GM12878 (cell line): ENCODE results near the gene MIR17HG. TPM values are rescaled to one million over a fixed set of nuclear protein-coding genes. Genes with fewer than 3 reads are reported as not detected.

Source experiments
- ATAC-seq: fragments of 200-7000 bp; cut with Tn5 transposase; 3 replicates; pipeline ENCODE4 v1.9.1; 2020; ENCODE audit warnings: mild to moderate bottlenecking, moderate library complexity
- BruUV-seq: library from RNA; stranded (reverse); fragments of 400-500 nt; replicated peaks from 2 replicates; lab custom pipeline; 2021; lab: Mats Ljungman, UMichigan
- CTCF ChIA-PET: fragments of 300-600 bp; sonication (Branson Sonifier 250); formaldehyde crosslinking; extraction: SDS; loops from one replicate; lab custom pipeline; 2021; ENCODE audit warnings: inconsistent platforms; lab: Yijun Ruan, JAX
- POLR2A ChIA-PET: fragments of 350-600 bp; formaldehyde crosslinking; extraction: SDS; loops from one replicate; lab custom pipeline; 2021; ENCODE audit warnings: inconsistent platforms; lab: Charles Lee
- RAD21 ChIA-PET: fragments of 300-600 bp; sonication (Branson Sonifier 250); formaldehyde crosslinking; loops from one replicate; lab custom pipeline; 2023; ENCODE audit warnings: antibody characterized with exemption; ENCODE audit not compliant: unreplicated experiment; lab: Charles Lee
- SMC1A ChIA-PET: fragments of 300-600 bp; sonication (Branson Sonifier 250); formaldehyde crosslinking; loops from one replicate; lab custom pipeline; 2023; ENCODE audit not compliant: unreplicated experiment, uncharacterized antibody; lab: Charles Lee
- DNase-seq: peaks from one replicate; pipeline ENCODE4 v3.0.0-alpha.2; 2011; ENCODE audit warnings: low read depth, low spot score
- FAIRE-seq: peaks from 3 replicates; lab custom pipeline; 2011; peaks lifted over from hg19 to GRCh38; lab: Jason Lieb, UNC
- H2AFZ ChIP-seq: 2 replicates; pipeline ENCODE4 v1.6.0; 2011; ENCODE audit warnings: low read depth, low read length, control low read depth; ENCODE audit not compliant: control insufficient read depth
- H3K27ac ChIP-seq: 2 replicates; pipeline ENCODE4 v1.5.1; 2011; ENCODE audit warnings: control low read depth; ENCODE audit not compliant: control insufficient read depth, insufficient read depth
- H3K27me3 ChIP-seq, 2 experiments: replicated peaks in 1 of 2; 2 replicates each; pipeline versions ENCODE4 v1.6.0 to v1.6.1; 2011; ENCODE audit warnings: low read length in 1 of 2; ENCODE audit not compliant: control insufficient read depth in 2 of 2, insufficient read depth in 2 of 2
- H3K36me3 ChIP-seq, 2 experiments: 2 replicates each; pipeline ENCODE4 v1.5.1; 2011; ENCODE audit warnings: low read length in 1 of 2; ENCODE audit not compliant: control insufficient read depth in 2 of 2, insufficient read depth in 2 of 2
- H3K4me1 ChIP-seq: 2 replicates; pipeline ENCODE4 v1.6.1; 2011; ENCODE audit warnings: mild to moderate bottlenecking, low read length, moderate library complexity, mixed read lengths; ENCODE audit not compliant: control insufficient read depth, insufficient read depth
- H3K4me2 ChIP-seq: 2 replicates; pipeline ENCODE4 v1.6.0; 2011; ENCODE audit warnings: control low read depth; ENCODE audit not compliant: control insufficient read depth, insufficient read depth
- H3K4me3 ChIP-seq: fragments of 200-600 bp; sonication (generic); 2 replicates; pipeline ENCODE4 v1.5.1; 2016
- H3K79me2 ChIP-seq: 2 replicates; pipeline ENCODE4 v1.6.0; 2011; ENCODE audit warnings: low read length; ENCODE audit not compliant: control insufficient read depth, insufficient read depth
- H3K9ac ChIP-seq: 2 replicates; pipeline ENCODE4 v1.8.0; 2011; ENCODE audit warnings: low read length, control low read depth, mixed read lengths; ENCODE audit not compliant: control insufficient read depth, insufficient read depth
- H3K9me3 ChIP-seq: replicated peaks from 3 replicates; pipeline ENCODE4 v1.5.1; 2011; ENCODE audit warnings: mild to moderate bottlenecking, low read length; ENCODE audit not compliant: control insufficient read depth, insufficient read depth
- H4K20me1 ChIP-seq: 2 replicates; pipeline ENCODE4 v1.6.0; 2011; ENCODE audit not compliant: control insufficient read depth, insufficient read depth
- ATF7 ChIP-seq: fragments of 450-650 bp; IDR thresholded peaks from 2 replicates; pipeline ENCODE4 v1.6.1; 2016; ENCODE audit warnings: low read depth, mild to moderate bottlenecking
- BACH1 ChIP-seq: fragments of 450-650 bp; IDR thresholded peaks from 2 replicates; pipeline ENCODE4 v1.6.1; 2017; ENCODE audit warnings: mild to moderate bottlenecking, borderline replicate concordance
- CREB1 ChIP-seq: IDR thresholded peaks from 2 replicates; pipeline ENCODE4 v1.6.1; 2012; ENCODE audit warnings: low read depth, mild to moderate bottlenecking, inconsistent platforms
- IKZF1 ChIP-seq: fragments of 450-650 bp; conservative IDR thresholded peaks from 2 replicates; pipeline ENCODE4 v1.6.1; 2017; ENCODE audit warnings: antibody characterized with exemption, mild to moderate bottlenecking
- KAT2A ChIP-seq: conservative IDR thresholded peaks from 2 replicates; pipeline ENCODE4 v1.6.1; 2011; ENCODE audit warnings: low read depth, low read length; ENCODE audit not compliant: control insufficient read depth
- SUPT20H ChIP-seq: IDR thresholded peaks from 2 replicates; pipeline ENCODE4 v1.6.1; 2011; ENCODE audit warnings: low read depth, mild to moderate bottlenecking, low read length, moderate library complexity, borderline replicate concordance; ENCODE audit not compliant: control insufficient read depth
- TAF1 ChIP-seq: IDR thresholded peaks from 2 replicates; pipeline ENCODE4 v1.6.1; 2011; ENCODE audit warnings: mild to moderate bottlenecking, low read depth, low read length, borderline replicate concordance
- TCF7 ChIP-seq: IDR thresholded peaks from 2 replicates; pipeline ENCODE4 v1.6.1; 2014; ENCODE audit warnings: antibody characterized with exemption, borderline replicate concordance
- USF1 ChIP-seq: IDR thresholded peaks from 2 replicates; pipeline ENCODE4 v1.6.1; 2011; ENCODE audit warnings: borderline replicate concordance, low read depth, mild to moderate bottlenecking, moderate library complexity, mixed read lengths, low read length; ENCODE audit not compliant: insufficient read depth; ENCODE audit errors: extremely low read length
- YBX1 ChIP-seq: fragments of 450-650 bp; IDR thresholded peaks from 2 replicates; pipeline ENCODE4 v1.6.1; 2016; ENCODE audit warnings: antibody characterized with exemption
- ZNF217 ChIP-seq: fragments of 450-650 bp; IDR thresholded peaks from 2 replicates; pipeline ENCODE4 v1.6.1; 2017; ENCODE audit warnings: antibody characterized with exemption, mild to moderate bottlenecking
- WGBS: methylation state at CpG from one replicate; pipeline ENCODE4 v1.1.6; 2016; ENCODE audit warnings: low lambda C conversion rate; ENCODE audit not compliant: insufficient replicate concordance, insufficient coverage; ENCODE audit errors: missing lambda C conversion rate; 5-methylcytosine and 5-hydroxymethylcytosine counted together
- in situ Hi-C: fragments of 300-500 bp; cut with MboI; formaldehyde crosslinking; loops from 9 replicates; pipeline ENCODE4 v1.14.3; 2018; ENCODE audit warnings: mixed read lengths
- intact Hi-C: fragments of 100-400 bp; cut with micrococcal nuclease; formaldehyde crosslinking; loops from one replicate; pipeline ENCODE4 v1.14.2; 2022; ENCODE audit not compliant: unreplicated experiment
- polyA plus RNA-seq, 11 experiments: library from polyadenylated mRNA; depleted of rRNA in 4 of 11; unstranded in 6 of 11; stranded (reverse) in 5 of 11; fragments of >200 nt; fragmentation: Nextera tagmentation in 4 of 11; fragmentation: Illumina TruSeq in 1 of 11; extraction: Ambion mirVana in 4 of 11; extraction: Trizol in 1 of 11; gene quantifications; 1 replicate in 1 of 11; 2 replicates in 10 of 11; pipeline versions ENCODE4 v1.2.1 to v1.2.3, GENCODE V29; 2011 to 2016; ENCODE audit warnings: inconsistent platforms in 2 of 11, missing spikeins in 2 of 11, low read depth in 1 of 11
- total RNA-seq, 4 experiments: library from RNA; depleted of rRNA in 3 of 4; stranded (reverse); fragments of >200 nt in 3 of 4; fragmentation: Illumina TruSeq in 1 of 4; extraction: Trizol in 1 of 4; gene quantifications; 2 replicates each; pipeline versions ENCODE4 v1.2.1 to v1.2.3, GENCODE V29; 2013 to 2021
- TF ChIP-seq, protein P1 (sequence below): IDR thresholded peaks from 2 replicates; pipeline ENCODE4 v1.6.1; 2011; ENCODE audit warnings: borderline replicate concordance, low read depth, mild to moderate bottlenecking, moderate library complexity, low read length; ENCODE audit not compliant: insufficient read depth, poor library complexity, severe bottlenecking
- TF ChIP-seq, protein P2 (sequence below): IDR thresholded peaks from 2 replicates; pipeline ENCODE4 v1.6.1; 2012; ENCODE audit warnings: low read depth, low read length, improper control_type of control experiment
- TF ChIP-seq, protein P3 (sequence below): fragments of 450-650 bp; formaldehyde crosslinking; IDR thresholded peaks from 2 replicates; pipeline ENCODE4 v1.4.0; 2020; ENCODE audit warnings: mild to moderate bottlenecking, moderate library complexity

Gene MIR17HG
- total and polyA plus RNA-seq, 10 of the 15 experiments (the other 5 are each of a cell fraction or from before 2014, with no cell fraction given): 4.4 to 37.7 (median 15.1) TPM

- peaks cover 10% of the 10 kb centered on the region; the same call in 1 of the 2 replicates for H3K4me1 ChIP-seq
- intact Hi-C loops (loop anchor here (2.0 kb wide), 1 partner anchor 17 kb away; no protein-coding TSS in a partner anchor), in situ Hi-C loops (no loop called here)
- peak overlapping the region; percentile 86 for H3K27ac ChIP-seq
- ChIA-PET RAD21 (interaction anchor here (3.4 kb wide), 1 partner anchor 34 kb away, joined by 60 read pairs; no protein-coding TSS in a partner anchor), POLR2A (interaction anchor here (3.2 kb wide), 1 partner anchor 17 kb away, joined by 15 read pairs; no protein-coding TSS in a partner anchor), SMC1A (interaction anchor here (3.2 kb wide), 1 partner anchor 35 kb away, joined by 47 read pairs; no protein-coding TSS in a partner anchor), CTCF (interaction anchor here (2.2 kb wide), 1 partner anchor 18 kb away, joined by 10 read pairs; no protein-coding TSS in a partner anchor)
- peaks cover 54% of the 10 kb centered on the region for H3K79me2 ChIP-seq
- peak overlapping the region; percentile 56 for H2AFZ ChIP-seq
- ATAC-seq: peak; percentile 46
- peaks cover 5% of the 10 kb centered on the region; the same call in 1 of the 2 replicates for H4K20me1 ChIP-seq
- H3K36me3 ChIP-seq: peaks cover 3 to 17% of the 10 kb centered on the region in 2 experiments; a peak in 3 of 4 replicates
- H3K4me2 ChIP-seq: no peak overlapping the region
- FAIRE-seq: no peak
- WGBS: under 1% methylated on average over 39 of the region's 141 CpGs
- no peaks in the 10 kb centered on the region for H3K9me3 ChIP-seq
- DNase-seq: no peak
- H3K4me3 ChIP-seq: peak overlapping the region; percentile 69
- BruUV-seq: no TSS peak
- H3K27me3 ChIP-seq: no peaks in the 10 kb centered on the region
- peak overlapping the region; percentile 87 for H3K9ac ChIP-seq
- TF ChIP-seq ZNF217 (peak; percentile 75), KAT2A (no peak), TAF1 (peak; percentile 40; the same call in 1 of the 2 replicates), SUPT20H (no peak), ATF7 (no peak), BACH1 (peak; percentile 98), YBX1 (no peak), TCF7 (no peak), IKZF1 (no peak; the same call in 1 of the 2 replicates), USF1 (no peak), CREB1 (no peak)
- TF ChIP-seq, protein P1, sequence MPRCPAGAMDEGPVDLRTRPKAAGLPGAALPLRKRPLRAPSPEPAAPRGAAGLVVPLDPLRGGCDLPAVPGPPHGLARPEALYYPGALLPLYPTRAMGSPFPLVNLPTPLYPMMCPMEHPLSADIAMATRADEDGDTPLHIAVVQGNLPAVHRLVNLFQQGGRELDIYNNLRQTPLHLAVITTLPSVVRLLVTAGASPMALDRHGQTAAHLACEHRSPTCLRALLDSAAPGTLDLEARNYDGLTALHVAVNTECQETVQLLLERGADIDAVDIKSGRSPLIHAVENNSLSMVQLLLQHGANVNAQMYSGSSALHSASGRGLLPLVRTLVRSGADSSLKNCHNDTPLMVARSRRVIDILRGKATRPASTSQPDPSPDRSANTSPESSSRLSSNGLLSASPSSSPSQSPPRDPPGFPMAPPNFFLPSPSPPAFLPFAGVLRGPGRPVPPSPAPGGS: peak; percentile 10
- TF ChIP-seq, protein P2, sequence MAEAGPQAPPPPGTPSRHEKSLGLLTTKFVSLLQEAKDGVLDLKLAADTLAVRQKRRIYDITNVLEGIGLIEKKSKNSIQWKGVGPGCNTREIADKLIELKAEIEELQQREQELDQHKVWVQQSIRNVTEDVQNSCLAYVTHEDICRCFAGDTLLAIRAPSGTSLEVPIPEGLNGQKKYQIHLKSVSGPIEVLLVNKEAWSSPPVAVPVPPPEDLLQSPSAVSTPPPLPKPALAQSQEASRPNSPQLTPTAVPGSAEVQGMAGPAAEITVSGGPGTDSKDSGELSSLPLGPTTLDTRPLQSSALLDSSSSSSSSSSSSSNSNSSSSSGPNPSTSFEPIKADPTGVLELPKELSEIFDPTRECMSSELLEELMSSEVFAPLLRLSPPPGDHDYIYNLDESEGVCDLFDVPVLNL: no peak
- TF ChIP-seq, protein P3, sequence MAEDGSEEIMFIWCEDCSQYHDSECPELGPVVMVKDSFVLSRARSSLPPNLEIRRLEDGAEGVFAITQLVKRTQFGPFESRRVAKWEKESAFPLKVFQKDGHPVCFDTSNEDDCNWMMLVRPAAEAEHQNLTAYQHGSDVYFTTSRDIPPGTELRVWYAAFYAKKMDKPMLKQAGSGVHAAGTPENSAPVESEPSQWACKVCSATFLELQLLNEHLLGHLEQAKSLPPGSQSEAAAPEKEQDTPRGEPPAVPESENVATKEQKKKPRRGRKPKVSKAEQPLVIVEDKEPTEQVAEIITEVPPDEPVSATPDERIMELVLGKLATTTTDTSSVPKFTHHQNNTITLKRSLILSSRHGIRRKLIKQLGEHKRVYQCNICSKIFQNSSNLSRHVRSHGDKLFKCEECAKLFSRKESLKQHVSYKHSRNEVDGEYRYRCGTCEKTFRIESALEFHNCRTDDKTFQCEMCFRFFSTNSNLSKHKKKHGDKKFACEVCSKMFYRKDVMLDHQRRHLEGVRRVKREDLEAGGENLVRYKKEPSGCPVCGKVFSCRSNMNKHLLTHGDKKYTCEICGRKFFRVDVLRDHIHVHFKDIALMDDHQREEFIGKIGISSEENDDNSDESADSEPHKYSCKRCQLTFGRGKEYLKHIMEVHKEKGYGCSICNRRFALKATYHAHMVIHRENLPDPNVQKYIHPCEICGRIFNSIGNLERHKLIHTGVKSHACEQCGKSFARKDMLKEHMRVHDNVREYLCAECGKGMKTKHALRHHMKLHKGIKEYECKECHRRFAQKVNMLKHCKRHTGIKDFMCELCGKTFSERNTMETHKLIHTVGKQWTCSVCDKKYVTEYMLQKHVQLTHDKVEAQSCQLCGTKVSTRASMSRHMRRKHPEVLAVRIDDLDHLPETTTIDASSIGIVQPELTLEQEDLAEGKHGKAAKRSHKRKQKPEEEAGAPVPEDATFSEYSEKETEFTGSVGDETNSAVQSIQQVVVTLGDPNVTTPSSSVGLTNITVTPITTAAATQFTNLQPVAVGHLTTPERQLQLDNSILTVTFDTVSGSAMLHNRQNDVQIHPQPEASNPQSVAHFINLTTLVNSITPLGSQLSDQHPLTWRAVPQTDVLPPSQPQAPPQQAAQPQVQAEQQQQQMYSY (CRISPR knock-in tag): no peak
Observed at GRCh38 chr13:91347996-91348905, 764 bp downstream of the MIR17HG start.
